Lower leg skin (tissue), 4 donors: Measurements from ENCODE around the gene SRSF4. TPM values are rescaled to one million over a fixed set of nuclear protein-coding genes. Genes with fewer than 3 reads are reported as not detected.
A peak's percentile ranks its signal among the peaks of the same experiment; 100 is the strongest.

ENCODE experiments used
- DNase-seq, 2 donors: peaks; one replicate each; pipeline ENCODE4 v3.0.0-alpha.2; 2019; ENCODE audit warnings: low spot score in 2 of 2
- H3K4me3 ChIP-seq: fragments of 200-600 bp; sonication (generic); 2 replicates; pipeline ENCODE4 v1.5.1; 2017; ENCODE audit warnings: mild to moderate bottlenecking, low read depth; ENCODE audit not compliant: poor library complexity, severe bottlenecking
- POLR2A ChIP-seq, 2 donors: fragments of 450-650 bp; IDR thresholded peaks; one replicate each; pipeline ENCODE4 v1.6.1; 2016 to 2017; ENCODE audit warnings: antibody characterized with exemption in 2 of 2, mild to moderate bottlenecking in 1 of 2, moderate library complexity in 1 of 2
- whole genome bisulfite sequencing, 2 donors: methylation state at CpG; one replicate each; pipeline ENCODE4 v1.1.5; 2018; 5-methylcytosine and 5-hydroxymethylcytosine counted together
- intact Hi-C: fragments of 100-400 bp; cut with DNase I; formaldehyde crosslinking; loops from one replicate; pipeline ENCODE4 v1.15.0; 2023; ENCODE audit warnings: low total_unique reads
- total RNA-seq, 4 donors: library from RNA; depleted of rRNA; stranded (reverse); fragments of >200 nt; gene quantifications; one replicate each; pipeline ENCODE4 v1.1.0, GENCODE V29; 2016
- TF ChIP-seq, protein P1 (sequence below), 3 donors: fragments of 450-650 bp; IDR thresholded peaks; one replicate each; pipeline ENCODE4 v1.5.1; 2016; ENCODE audit warnings: antibody characterized with exemption in 3 of 3, mild to moderate bottlenecking in 3 of 3, moderate library complexity in 2 of 3

The SRSF4 gene
- total RNA-seq, 4 donors from 2014 or later, result 47.3 to 89.4 (median 58.5) TPM

GRCh38 chr1:29124366-29125236, 57.1 kb downstream of the SRSF4 start:
- H3K4me3 ChIP-seq, result peak overlapping the region; percentile 48
- peak in 1 of 2 donors; percentile 36 for TF ChIP-seq POLR2A (IDR thresholded peaks at IDR 0.05)
- TF ChIP-seq, protein P1, sequence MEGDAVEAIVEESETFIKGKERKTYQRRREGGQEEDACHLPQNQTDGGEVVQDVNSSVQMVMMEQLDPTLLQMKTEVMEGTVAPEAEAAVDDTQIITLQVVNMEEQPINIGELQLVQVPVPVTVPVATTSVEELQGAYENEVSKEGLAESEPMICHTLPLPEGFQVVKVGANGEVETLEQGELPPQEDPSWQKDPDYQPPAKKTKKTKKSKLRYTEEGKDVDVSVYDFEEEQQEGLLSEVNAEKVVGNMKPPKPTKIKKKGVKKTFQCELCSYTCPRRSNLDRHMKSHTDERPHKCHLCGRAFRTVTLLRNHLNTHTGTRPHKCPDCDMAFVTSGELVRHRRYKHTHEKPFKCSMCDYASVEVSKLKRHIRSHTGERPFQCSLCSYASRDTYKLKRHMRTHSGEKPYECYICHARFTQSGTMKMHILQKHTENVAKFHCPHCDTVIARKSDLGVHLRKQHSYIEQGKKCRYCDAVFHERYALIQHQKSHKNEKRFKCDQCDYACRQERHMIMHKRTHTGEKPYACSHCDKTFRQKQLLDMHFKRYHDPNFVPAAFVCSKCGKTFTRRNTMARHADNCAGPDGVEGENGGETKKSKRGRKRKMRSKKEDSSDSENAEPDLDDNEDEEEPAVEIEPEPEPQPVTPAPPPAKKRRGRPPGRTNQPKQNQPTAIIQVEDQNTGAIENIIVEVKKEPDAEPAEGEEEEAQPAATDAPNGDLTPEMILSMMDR (IDR thresholded peaks at IDR 0.05), result peak in 1 of 3 donors; percentile 57
- 8 to 15% methylated on average over 37 to 54 of the region's 85 CpGs for WGBS, 2 donors
- DNase-seq, result peak; percentile 43 to 96
- intact Hi-C loops, result no loop called here

- intact Hi-C loops, result no loop called here
- DNase-seq, result no peak
- WGBS, 2 donors, result 0% methylated on average over 8 to 10 of the region's 46 CpGs
- H3K4me3 ChIP-seq, result peak within 1 kb of the TSS; percentile 48
- TF ChIP-seq, protein P1 (IDR thresholded peaks at IDR 0.05), result no peak
- no peak for TF ChIP-seq POLR2A (IDR thresholded peaks at IDR 0.05)
These were observed 57.8 kb downstream of the SRSF4 start, which contains the start of gene TMEM200B for GRCh38 chr1:29123887-29124365. Gene TMEM200B (minus strand): TSS chr1:29123903. CDS start chr1:29121828, 2,075 bp downstream.

DNA sequence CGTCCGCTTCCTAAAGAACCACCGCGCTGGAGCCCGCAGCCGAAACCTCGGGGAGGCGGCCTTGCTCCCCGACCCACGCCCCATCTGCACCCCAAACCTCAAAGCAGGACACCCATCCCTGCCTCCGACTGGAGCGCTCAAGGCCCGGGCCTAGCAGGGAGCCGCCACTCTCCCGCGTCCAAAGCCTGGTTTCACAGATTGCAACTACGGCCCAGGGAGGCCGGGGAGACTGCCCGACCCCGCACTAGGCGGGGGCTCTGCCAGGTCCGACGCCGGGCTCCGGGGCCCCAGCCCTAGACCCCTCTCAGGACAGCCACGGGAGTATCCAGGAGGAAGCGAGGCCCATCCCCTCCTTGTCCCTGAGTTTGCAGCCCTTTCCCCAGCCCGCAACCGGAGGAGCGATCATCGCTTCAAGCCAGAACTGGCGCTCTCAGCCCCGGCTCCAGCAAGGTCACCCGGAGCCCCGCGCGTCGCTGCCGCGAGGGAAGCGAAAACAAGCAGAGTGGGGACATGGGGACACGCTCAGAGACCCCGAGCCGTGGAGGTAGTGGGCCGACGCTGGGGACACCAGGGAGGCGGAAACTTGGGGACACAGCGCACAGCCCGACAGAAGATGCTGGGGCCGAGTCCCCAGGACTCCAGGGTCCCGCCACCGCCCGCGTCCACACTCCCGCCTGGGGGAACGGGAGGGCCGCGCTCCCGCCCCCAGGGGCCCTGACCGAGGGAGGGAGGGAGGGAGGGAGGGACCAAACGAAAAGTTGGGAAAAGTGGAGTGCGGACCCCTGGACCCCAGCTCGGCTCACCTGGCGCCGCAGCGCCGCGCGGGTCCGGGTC, 58.4 kb downstream of the SRSF4 start:
- no peak for TF ChIP-seq POLR2A (IDR thresholded peaks at IDR 0.05)
- TF ChIP-seq, protein P1 (IDR thresholded peaks at IDR 0.05), result no peak
- no peak for DNase-seq
- intact Hi-C loops, result no loop called here
- H3K4me3 ChIP-seq, result peak overlapping the region; percentile 48
- WGBS, 2 donors, result 1 to 4% methylated on average over 48 to 49 of the region's 70 CpGs

DNA sequence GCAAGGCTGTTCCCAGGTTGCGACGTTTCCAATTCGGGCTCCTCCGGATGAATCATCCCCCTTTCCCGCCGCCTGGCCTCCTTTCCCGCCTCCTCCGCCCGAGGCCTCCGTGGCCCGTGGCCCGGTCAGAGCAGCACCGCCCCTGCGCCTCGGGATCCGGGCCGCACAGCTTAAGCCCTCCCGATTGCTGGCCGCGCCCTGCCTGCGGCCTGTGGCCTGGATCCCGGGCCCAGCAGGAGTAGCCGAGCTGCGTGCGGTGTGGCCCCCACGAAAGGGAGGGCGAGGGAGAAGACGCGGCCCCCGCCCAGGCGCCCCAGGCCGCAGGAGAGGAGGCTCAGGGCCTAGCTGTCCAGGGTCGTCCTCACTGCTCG, 59.0 kb downstream of the SRSF4 start:
- TF ChIP-seq, protein P1 (IDR thresholded peaks at IDR 0.05), result no peak
- no peak for TF ChIP-seq POLR2A (IDR thresholded peaks at IDR 0.05)
- peak; percentile 43 to 95 for DNase-seq
- 0 to 8% methylated on average over 22 to 34 of the region's 34 CpGs for WGBS, 2 donors
- peak overlapping the region; percentile 48 for H3K4me3 ChIP-seq
- intact Hi-C loops, result no loop called here

DNA sequence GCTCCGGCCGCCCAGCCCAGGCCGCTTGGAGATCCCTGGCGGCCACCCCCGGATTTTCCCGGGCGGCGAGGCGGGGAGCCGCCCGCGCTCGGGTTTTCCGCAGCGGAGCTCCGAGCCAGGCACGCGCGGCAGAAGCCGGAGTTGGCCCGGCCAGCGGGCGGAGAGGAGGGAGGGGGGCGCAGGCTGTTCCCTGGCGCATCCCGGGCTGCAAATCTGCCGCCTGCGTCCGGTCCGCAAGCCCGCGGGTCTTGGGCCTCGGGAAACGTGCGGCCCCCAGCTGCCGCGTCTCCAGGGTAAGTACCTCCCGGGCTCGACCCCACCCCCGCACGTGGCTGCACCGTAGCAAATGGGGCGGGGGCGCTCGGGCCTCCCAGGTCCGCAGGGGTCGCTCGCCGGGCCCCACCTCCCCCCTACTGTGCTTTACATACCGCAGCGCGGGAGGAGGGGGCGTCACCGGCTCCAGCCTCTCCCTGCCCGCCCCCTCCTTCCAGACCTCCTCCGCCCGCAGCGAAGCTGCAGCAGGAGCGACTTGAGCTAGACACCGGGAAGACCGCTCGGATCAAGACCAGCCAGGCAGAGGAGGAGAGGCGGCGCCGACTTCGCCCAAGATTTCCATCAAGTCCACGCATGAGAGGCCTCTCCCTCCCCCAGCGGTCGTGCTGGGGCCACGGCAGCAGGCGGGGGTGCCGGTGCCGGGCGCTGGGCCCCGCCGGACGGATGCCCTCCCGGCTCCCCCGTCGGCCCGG, 59.6 kb downstream of the SRSF4 start:
- H3K4me3 ChIP-seq, result peak overlapping the region; percentile 48
- TF ChIP-seq, protein P1 (IDR thresholded peaks at IDR 0.05), result no peak
- no peak for TF ChIP-seq POLR2A (IDR thresholded peaks at IDR 0.05)
- intact Hi-C loops, result no loop called here
- 1 to 4% methylated on average over 5 to 57 of the region's 81 CpGs for WGBS, 2 donors
- DNase-seq, result peak in 1 of 2 donors; percentile 89
